IPS-11a (cell line): Measurements from ENCODE around the gene S100A12.
"Not testable (repeated sequence)": the region's sequence is repeated elsewhere in the genome, so short reads cannot be mapped to it uniquely, and the experiment has no call there.

Experiments
- H3K4me3 ChIP-seq: one replicate; pipeline ENCODE4 v1.5.1; 2013; ENCODE audit warnings: low read depth, low read length, control low read depth

S100A12 gene

DNA sequence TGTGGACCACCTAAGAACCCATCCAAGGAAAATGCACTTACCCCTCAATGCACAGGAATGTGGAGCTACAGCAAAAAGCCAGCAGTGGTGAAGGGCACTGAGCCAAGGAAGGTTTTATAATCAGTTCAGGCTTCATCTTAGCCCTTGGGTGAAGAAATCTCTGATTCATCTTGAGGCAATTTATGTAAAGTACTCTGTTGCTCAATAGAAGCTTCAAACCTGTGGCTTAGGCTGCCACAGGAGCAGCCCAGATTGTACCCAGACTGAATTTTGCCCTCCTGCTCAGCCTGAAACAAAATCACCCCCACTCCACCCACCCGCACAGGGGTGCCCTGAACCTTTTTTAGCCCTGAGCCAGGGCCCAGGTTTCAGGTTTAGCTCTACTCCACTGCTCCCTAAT, at the start of gene S100A12:
Gene S100A12, minus strand, starts transcription at position 111 of the 400 bp plus-strand sequence. CDS start 1,029 bp downstream, outside the sequence.
- H3K4me3 ChIP-seq = no peak within 1 kb of the TSS

- H3K4me3 ChIP-seq = no peak overlapping the region
Observed at GRCh38 chr1:153422450-153423068, 47.1 kb upstream of the S100A12 start.

- H3K4me3 ChIP-seq = no peak overlapping the region
Observed at GRCh38 chr1:153420306-153420705, 44.9 kb upstream of the S100A12 start.

GRCh38 chr1:153419436-153419793, 44.0 kb upstream of the S100A12 start:
- H3K4me3 ChIP-seq = not testable (repeated sequence)

DNA sequence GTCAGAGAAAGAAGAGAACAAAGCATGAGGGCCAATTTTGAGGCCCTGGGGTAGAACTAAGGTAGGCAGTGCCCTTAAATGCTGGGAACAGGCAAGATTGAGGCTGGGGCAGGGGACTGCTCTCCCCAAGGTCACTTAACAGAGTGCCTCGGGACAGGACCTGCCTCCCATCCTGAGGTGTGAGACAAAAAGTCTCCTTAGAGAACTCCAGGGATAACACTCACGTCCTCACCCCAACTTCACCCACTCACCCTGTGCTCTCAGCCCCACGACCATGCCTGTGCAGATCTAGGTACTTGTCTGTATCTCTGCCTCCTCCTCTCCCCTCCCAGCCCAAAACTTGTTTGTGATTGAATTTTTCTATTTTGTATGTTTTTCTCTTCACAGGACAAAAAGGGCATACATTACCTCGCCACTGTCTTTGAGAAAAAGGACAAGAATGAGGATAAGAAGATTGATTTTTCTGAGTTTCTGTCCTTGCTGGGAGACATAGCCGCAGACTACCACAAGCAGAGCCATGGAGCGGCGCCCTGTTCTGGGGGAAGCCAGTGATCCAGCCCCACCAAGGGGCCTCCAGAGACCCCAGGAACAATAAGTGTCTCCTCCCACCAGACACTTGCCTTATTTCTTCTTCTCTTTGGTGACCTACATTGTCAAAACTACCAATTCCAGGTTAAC, 43.5 kb upstream of the S100A12 start:
- H3K4me3 ChIP-seq = not testable (repeated sequence)

- H3K4me3 ChIP-seq = no peak overlapping the region
Observed at GRCh38 chr1:153417136-153417888, 41.9 kb upstream of the S100A12 start.

GRCh38 chr1:153415850-153416570, 40.6 kb upstream of the S100A12 start, which contains the start of gene S100A7A:
TSS of gene S100A7A (plus strand) at chr1:153416520. CDS start at chr1:153418083, 1,563 bp downstream.
- no peak within 1 kb of the TSS for H3K4me3 ChIP-seq

DNA sequence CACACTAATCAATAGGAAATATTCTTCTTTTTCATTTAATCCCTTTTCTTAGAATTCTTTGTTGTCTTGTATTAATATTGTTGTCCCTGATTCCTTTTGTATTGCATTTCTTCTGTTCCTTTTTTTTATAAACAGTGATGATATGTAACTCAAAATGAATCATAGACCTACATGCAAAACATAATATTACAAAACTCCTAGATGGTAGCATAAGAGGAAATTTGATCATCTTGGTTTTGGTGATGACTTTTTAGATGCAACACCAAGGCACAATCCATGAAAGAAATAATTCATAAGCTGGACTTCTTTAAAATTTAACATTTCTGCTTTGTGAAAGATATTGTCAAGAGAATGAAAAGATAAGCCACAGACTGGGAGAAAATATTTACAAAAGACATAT, 38.5 kb upstream of the S100A12 start:
- not testable (repeated sequence) for H3K4me3 ChIP-seq

DNA sequence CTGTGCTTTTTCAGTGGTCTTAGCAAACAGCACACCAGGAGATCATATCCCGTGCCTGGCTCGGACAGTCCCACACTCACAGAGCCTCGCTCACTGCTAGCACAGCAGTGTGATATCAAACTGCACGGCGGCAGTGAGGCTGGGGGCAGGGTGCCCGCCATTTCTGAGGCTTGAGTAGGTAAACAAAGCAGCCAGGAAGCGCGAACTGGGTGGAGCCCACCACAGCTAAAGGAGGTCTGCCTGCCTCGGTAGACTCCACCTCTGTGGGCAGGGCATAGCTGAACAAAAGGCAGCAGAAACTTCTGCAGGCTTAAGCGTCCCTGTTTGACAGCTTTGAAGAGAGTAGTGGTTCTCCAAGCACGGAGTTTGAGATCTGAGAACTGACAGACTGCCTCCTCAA, 31.9 kb upstream of the S100A12 start:
- H3K4me3 ChIP-seq = not testable (repeated sequence)

- H3K4me3 ChIP-seq = not testable (repeated sequence)
Observed at GRCh38 chr1:153405825-153406599, 30.6 kb upstream of the S100A12 start.

- no peak overlapping the region for H3K4me3 ChIP-seq
Observed at GRCh38 chr1:153404768-153405167, 29.3 kb upstream of the S100A12 start.

DNA sequence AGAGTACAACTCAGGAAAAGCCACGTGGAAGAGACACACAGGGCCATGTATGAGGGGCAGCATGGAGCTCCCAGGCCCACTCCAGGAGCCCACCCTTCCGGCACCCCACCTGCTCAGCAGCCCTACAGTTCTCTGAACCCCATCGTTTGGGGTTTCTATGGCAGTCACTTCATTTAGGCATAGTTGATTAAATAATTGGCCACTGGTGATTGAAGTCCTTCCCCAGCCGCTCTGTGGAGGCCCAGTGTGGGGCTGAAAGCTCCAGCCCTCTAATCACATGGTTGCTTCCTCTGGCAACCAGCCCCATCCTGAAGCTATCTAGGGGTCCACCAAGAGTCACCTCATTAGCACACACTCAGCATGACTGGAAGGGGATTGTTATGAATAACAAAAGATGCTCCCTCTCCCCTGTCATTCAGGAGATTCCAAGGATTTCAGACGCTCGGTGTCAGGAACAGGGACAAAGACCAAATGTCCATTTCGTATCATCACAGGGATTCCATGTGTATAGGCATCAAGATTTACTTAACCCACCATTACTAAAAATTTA, 28.7 kb upstream of the S100A12 start:
- no peak overlapping the region for H3K4me3 ChIP-seq

DNA sequence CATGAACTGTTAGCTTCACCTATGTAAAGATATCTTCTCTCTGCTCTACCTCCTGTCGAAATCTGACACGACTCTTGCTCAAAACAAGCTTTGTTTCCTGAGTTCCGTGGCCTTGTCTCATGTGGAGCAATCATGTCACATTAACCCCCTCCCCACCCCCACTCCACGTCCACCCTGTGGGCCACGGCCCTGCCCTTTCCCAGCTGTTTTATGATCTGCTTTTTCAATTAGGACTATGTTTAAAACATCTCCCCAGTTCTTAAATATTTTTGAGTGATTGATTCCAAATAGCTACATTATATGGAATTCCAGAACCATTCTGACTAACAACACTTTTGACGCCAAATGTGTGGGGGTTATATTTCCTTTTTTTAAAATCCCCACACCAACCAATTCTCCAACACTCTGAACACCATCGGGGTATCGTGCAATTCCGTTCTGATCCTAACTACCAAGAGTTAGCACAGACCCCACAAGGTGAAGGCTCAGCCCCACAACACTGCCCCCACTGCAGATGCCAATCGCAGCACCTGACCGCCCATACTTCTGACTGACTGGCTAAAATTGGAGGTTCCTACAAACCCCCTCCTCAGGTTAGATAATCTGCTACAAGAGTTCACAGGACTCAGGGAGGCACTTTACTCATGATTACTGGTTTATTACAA, 28.1 kb upstream of the S100A12 start:
- no peak overlapping the region for H3K4me3 ChIP-seq

- H3K4me3 ChIP-seq = no peak overlapping the region
Observed at GRCh38 chr1:153402226-153402625, 26.8 kb upstream of the S100A12 start.

- H3K4me3 ChIP-seq = no peak overlapping the region
Observed at GRCh38 chr1:153401461-153401860, 26.0 kb upstream of the S100A12 start.

DNA sequence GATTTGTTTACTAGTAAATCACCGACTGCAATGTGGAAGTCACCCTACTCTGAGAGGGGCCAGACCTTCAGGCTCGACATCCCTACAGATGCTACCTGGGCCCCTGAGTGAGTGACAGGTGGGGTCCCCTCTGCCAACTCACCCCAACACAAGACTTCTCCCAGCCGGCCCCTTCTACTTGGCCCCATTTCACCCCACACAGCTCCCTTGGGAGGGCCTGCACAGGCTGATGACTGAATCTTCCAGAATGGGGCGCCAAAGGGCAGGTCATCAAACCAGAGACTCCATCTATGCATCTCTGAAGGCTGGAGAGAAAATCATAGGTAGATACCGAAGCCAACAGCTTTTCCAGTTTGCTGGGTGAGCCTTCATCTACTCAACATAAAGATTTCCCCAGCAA, 24.8 kb upstream of the S100A12 start:
- H3K4me3 ChIP-seq = no peak overlapping the region

- H3K4me3 ChIP-seq = no peak overlapping the region
Observed at GRCh38 chr1:153399401-153400055, 24.1 kb upstream of the S100A12 start.

- H3K4me3 ChIP-seq = no peak overlapping the region
Observed at GRCh38 chr1:153397924-153398651, 22.7 kb upstream of the S100A12 start.
